22Rv1 (cell line): ENCODE measurements around the gene COL4A1.

Experiments used
- H3K27ac ChIP-seq: fragments of 450-650 bp; 2 replicates; pipeline ENCODE4 v1.5.1; 2017
- ZFX ChIP-seq: fragments of 450-650 bp; IDR thresholded peaks from 2 replicates; pipeline ENCODE4 v1.6.1; 2017; ENCODE audit warnings: antibody characterized with exemption, borderline replicate concordance
- TF ChIP-seq, protein P1 (sequence below): fragments of 450-650 bp; IDR thresholded peaks from 2 replicates; pipeline ENCODE4 v1.5.1; 2017; ENCODE audit warnings: mild to moderate bottlenecking

Gene COL4A1

DNA sequence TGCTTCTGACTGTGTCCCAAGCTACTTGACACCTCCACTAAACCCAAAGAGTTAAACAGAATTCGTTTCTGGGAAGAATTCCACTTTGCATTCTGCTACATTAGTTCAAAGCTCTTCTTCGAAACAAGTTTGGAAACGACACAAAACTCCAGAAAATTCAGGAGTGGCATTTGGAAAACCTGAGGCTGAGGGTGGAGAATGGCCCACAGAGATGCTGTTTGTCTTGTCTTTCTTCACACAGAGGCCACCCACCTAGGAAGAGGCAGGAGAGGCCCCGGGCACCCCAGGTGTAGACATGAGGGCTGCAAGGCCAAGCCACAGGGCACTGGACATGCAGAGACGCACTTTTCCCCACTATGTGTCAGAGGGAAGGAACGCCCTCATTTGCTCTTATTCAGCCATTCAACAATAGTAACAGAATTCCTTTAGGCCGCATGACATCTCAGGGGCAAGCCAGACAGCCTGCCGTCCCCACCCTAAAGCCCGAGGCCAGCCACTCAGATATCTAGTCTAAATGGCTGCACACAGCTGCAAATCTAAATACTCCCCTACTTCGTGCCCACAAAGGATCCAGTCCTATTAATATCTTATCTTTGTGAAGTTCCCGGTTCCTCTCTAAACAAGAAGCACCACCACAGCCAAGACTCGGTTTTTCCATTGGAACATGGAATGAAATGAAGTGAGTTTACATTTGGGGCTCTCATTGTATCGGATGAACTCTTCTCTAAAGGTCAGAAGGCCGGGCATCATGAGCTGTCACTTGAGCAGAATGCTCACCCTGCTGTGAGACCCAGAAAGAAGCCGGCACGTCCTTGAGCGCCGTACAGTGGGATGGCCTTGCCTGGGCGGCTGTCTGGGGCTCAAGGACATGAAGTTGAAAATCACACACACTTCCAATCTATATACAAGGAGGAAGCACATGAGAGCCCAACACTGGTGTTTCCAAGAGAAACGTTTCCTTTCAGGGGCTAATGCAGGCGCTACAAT, 19.8 kb downstream of the COL4A1 start:
- H3K27ac ChIP-seq, result no peak overlapping the region
- TF ChIP-seq, protein P1, sequence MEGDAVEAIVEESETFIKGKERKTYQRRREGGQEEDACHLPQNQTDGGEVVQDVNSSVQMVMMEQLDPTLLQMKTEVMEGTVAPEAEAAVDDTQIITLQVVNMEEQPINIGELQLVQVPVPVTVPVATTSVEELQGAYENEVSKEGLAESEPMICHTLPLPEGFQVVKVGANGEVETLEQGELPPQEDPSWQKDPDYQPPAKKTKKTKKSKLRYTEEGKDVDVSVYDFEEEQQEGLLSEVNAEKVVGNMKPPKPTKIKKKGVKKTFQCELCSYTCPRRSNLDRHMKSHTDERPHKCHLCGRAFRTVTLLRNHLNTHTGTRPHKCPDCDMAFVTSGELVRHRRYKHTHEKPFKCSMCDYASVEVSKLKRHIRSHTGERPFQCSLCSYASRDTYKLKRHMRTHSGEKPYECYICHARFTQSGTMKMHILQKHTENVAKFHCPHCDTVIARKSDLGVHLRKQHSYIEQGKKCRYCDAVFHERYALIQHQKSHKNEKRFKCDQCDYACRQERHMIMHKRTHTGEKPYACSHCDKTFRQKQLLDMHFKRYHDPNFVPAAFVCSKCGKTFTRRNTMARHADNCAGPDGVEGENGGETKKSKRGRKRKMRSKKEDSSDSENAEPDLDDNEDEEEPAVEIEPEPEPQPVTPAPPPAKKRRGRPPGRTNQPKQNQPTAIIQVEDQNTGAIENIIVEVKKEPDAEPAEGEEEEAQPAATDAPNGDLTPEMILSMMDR, result no peak
- no peak for TF ChIP-seq ZFX

DNA sequence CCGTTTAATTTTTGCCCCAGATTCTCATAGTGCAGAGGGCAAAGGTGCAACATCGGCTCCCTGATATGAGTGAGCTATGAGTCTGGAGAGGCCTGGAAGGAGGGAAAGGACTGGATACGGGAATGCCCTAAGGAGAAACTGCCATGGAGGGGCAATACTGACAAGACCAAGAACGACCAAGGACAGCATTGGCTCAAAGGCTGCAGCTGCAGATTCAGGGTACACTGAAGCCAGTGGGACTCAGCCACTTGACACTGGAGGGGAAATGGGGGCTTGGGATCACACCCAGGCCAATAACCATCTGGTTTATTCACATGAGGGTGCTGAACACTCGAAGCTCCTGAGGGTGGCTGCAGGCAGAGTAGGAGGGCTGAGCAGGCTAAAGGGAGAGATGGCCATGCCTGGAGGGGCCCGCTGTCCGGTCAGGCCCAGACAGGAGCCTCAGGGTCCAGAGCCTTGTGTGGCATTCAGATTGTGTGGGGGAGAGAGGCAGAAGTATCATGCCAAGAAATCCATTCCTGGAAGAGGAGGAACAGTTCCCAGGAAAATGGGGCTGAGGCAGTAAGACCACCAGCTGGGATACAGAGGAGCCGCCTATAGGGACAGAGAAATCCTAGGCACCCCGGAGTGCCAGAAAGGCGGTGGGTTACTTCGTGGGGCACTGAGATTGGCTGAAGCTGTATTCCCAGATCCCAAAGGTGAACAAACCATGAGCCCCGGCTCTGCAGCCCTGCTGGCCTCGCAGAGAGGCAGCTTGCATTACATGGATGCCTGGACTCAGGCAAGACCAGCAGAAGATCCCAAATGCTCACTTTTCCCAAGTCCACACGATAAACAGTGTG, 20.7 kb downstream of the COL4A1 start:
- H3K27ac ChIP-seq, result no peak overlapping the region
- no peak for TF ChIP-seq ZFX
- TF ChIP-seq, protein P1, result no peak

DNA sequence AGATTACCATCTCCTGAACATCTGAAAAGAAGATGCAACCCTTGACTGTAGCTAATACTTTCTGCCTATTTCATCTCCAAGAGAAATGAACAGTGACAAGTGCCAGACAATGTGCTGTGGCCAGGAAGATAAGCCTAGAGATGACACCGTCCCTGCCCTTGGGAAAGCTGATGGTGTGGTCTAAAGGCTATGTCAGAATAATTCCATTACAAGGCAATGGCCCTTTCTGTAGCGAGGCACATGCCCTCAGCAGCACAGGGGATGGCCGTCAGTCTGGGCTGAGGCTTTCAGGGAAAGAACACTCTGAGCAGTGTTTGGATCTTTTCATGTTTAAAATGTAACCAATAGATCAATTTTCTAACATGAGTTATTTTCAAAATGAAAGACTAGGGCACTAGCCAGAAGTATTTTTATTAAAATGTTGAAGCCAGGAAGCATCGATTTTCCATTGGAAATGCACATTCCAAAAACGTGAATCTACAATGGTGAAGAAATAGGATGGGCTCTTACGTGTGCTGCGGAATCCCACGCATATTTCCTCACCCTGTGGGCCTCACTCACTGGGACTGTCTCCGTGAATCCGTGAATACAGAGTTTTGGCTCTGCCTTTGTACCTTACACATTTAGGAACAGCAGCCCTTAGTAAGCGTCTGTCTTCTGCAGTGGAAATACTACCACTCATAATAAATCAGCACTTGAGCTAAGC, 22.0 kb downstream of the COL4A1 start:
- TF ChIP-seq, protein P1, result no peak
- no peak for TF ChIP-seq ZFX
- no peak overlapping the region for H3K27ac ChIP-seq

DNA sequence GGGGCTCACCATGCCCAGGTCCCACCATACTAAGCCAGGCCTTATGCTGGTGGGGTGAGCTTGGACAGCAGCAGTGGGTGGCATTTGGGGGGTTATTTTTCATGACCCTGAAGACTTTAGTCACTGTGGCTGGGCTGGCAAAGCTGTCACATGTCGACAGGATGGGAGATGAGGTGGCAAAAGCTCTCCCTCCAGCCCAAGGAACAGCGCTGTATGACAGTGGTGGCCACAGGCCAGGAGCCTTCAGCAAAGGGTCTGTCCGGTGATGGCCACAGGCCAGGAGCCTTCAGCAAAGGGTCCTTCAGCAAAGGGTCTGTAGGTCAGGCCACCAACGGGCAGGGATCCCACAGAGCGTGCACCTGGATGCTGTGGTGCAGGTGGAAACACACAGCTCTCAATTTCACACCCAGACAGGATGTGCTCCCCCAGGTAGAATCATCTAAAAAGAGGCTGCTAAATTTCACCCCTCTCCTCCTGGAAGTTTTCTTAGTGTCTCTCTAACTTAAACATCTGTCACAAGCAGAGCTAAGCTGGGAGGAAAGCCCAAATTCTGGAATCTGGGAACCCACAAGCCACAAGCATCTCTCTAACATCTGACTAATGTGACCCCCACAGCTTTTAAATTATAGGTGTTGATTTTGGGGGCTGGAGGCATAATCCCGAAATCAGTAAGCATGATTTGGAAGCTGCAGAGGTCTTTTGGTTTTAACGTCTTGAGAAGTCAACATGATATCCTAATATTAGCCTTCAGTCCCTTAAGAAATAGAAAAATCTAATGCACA, 23.0 kb downstream of the COL4A1 start:
- H3K27ac ChIP-seq, result no peak overlapping the region
- TF ChIP-seq ZFX, result no peak
- TF ChIP-seq, protein P1, result no peak

DNA sequence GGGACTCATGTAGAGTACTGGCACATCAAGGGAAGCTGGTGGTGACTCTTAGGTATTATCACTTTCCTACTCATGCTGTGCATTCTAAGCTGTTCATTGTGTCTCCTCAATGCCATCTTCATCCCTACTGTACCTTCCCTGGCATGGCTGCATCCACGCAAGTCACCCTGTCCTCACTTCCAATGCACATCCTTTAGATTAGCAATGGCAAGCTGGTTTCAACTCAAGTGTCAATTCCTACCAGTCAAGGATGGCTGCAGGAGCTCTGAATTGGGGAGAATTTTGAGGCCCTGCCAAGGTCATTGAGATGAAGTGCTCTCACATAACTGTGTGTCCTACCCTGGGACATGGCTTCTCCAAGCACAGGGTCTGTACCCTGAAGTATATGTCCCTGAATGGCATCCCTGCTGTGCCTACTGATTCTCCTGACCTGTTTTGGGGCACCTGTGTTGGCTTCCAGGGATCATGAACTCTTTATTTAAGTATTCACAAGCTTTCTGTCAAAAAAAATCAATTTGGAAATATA, 24.6 kb downstream of the COL4A1 start:
- no peak for TF ChIP-seq ZFX
- TF ChIP-seq, protein P1, result no peak
- no peak overlapping the region for H3K27ac ChIP-seq

DNA sequence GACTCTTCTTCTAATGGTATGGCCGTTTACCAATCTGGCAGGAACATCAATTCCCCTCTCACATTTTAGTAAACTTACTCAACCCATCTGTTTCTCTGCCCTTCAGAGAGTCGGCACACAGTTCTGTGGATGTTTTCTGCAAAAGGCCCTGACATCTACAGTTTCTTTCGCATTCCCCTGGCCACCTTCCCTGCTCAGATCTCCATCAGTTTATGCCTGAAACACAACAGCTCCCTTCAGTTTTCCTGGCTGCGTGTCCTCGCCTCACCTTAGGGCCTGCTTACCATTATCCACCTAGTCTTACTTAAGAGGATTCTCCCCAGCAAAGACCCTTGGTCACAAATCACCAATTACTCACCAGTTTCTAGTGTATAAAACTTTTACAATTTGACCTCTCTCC, 25.2 kb downstream of the COL4A1 start:
- no peak overlapping the region for H3K27ac ChIP-seq
- TF ChIP-seq ZFX, result no peak
- TF ChIP-seq, protein P1, result no peak
